Thyroid gland (tissue), 4 donors: ENCODE data around the gene SLC37A1. TPM values are rescaled to one million over a fixed set of nuclear protein-coding genes. Genes with fewer than 3 reads are reported as not detected.

ENCODE experiments used
- DNase-seq, 2 donors: peaks; one replicate each; pipeline ENCODE4 v3.0.0-alpha.2; 2019
- H3K27ac ChIP-seq, 3 donors: fragments of 200-600 bp; sonication (generic); 1 replicate in 2 of 3; 2 replicates in 1 of 3; pipeline ENCODE4 v1.5.1; 2016 to 2019; ENCODE audit warnings: mild to moderate bottlenecking in 1 of 3, moderate library complexity in 1 of 3
- H3K27me3 ChIP-seq: fragments of 200-600 bp; sonication (generic); one replicate; pipeline ENCODE4 v1.5.1; 2019
- H3K36me3 ChIP-seq, 2 donors: fragments of 200-600 bp; sonication (generic); one replicate each; pipeline ENCODE4 v1.5.1; 2016 to 2019
- H3K4me1 ChIP-seq, 2 donors: fragments of 200-600 bp; sonication (generic); one replicate each; pipeline ENCODE4 v1.5.1; 2017 to 2019
- H3K4me3 ChIP-seq, 3 donors: fragments of 200-600 bp; sonication (generic); replicated peaks in 1 of 3; 1 replicate in 2 of 3; 2 replicates in 1 of 3; pipeline ENCODE4 v1.5.1; 2016; ENCODE audit warnings: mild to moderate bottlenecking in 1 of 3
- H3K9me3 ChIP-seq: fragments of 200-600 bp; sonication (generic); one replicate; pipeline ENCODE4 v1.5.1; 2017
- POLR2A ChIP-seq, 2 donors: fragments of 450-650 bp; IDR thresholded peaks; one replicate each; pipeline ENCODE4 v1.6.1; 2017; ENCODE audit warnings: antibody characterized with exemption in 2 of 2, mild to moderate bottlenecking in 2 of 2, moderate library complexity in 1 of 2
- WGBS, 2 donors: methylation state at CpG; one replicate each; pipeline ENCODE4 v1.1.5; 2017; 5-methylcytosine and 5-hydroxymethylcytosine counted together
- intact Hi-C: fragments of 100-400 bp; cut with DNase I; formaldehyde crosslinking; loops from one replicate; pipeline ENCODE4 v1.15.1; 2023
- total RNA-seq, 4 donors: library from RNA; depleted of rRNA; stranded (reverse); fragments of >200 nt; gene quantifications; one replicate each; pipeline ENCODE4 v1.2.3, GENCODE V29; 2016
- TF ChIP-seq, protein P1 (sequence below), 6 experiments: fragments of 200-600 bp in 3 of 6; fragments of 450-650 bp in 3 of 6; sonication (generic) in 3 of 6; IDR thresholded peaks; one replicate each; pipeline ENCODE4 v1.5.1; 2016 to 2019; ENCODE audit warnings: antibody characterized with exemption in 6 of 6, mild to moderate bottlenecking in 2 of 6, inconsistent platforms in 1 of 6, moderate library complexity in 1 of 6

Gene SLC37A1
- total RNA-seq, 4 donors from 2014 or later = 26.1 to 37.9 (median 34.9) TPM

DNA sequence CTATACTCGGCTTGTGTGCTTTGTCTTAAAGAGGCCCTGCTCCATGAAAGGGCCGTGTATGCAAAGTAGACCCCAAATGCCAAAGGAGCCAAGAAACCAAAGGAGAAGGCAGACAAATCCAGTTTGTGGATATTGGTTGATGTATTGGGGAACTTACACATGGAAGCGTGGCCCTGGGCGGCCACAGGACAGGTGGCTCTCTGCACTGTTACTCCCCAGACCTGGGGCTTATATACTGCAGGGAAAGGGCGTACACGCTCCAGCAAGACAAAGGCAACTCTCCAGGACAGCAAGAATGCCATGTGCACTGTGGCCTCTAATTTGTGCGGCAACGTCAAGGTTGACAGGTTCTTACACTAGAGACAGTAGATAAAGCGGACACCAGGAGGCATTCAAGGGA, 42.4 kb upstream of the SLC37A1 start:
- no peak for DNase-seq
- Histone ChIP-seq H3K27ac (no peak overlapping the region), H3K36me3 (no peaks in the 10 kb centered on the region), H3K9me3 (no peaks in the 10 kb centered on the region), H3K4me3 (no peak overlapping the region), H3K4me1 (peaks cover 4 to 6% of the 10 kb centered on the region in 2 donors), H3K27me3 (no peaks in the 10 kb centered on the region)
- WGBS, 2 donors = 92 to 96% methylated on average over 9 of the region's 9 CpGs
- intact Hi-C loops = no loop called here
- TF ChIP-seq POLR2A (IDR thresholded peaks at IDR 0.05) = no peak
- TF ChIP-seq, protein P1, sequence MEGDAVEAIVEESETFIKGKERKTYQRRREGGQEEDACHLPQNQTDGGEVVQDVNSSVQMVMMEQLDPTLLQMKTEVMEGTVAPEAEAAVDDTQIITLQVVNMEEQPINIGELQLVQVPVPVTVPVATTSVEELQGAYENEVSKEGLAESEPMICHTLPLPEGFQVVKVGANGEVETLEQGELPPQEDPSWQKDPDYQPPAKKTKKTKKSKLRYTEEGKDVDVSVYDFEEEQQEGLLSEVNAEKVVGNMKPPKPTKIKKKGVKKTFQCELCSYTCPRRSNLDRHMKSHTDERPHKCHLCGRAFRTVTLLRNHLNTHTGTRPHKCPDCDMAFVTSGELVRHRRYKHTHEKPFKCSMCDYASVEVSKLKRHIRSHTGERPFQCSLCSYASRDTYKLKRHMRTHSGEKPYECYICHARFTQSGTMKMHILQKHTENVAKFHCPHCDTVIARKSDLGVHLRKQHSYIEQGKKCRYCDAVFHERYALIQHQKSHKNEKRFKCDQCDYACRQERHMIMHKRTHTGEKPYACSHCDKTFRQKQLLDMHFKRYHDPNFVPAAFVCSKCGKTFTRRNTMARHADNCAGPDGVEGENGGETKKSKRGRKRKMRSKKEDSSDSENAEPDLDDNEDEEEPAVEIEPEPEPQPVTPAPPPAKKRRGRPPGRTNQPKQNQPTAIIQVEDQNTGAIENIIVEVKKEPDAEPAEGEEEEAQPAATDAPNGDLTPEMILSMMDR (IDR thresholded peaks at IDR 0.05) = no peak

DNA sequence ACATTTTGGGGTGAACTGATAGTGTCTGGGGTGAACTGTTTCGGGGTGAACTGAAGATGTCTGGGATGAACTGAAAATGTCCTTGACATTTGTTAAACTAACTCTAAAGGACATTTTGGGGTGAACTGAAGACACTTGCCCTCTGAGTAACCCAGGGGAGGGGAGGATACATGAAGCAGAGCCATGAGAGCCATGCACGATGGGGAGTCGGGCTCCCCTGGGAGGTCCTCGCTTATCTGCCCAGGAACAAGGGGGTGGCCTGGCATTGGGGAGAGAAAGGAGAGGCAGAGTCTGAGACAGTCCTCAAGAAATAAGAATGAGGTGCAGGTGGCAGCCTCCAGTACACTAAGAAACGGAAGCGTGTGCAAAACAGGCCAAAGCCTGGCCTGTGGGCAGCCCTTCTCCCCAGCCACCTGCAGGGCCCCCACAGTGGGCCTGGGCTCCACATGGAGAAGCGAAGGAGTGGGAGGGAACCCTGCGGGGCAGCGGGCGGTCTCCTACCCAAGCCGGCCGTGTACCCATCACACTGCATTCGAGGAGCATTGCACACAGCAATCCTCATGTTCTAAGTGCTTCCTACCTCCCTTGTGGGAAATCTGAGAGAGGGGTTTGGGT, 41.8 kb upstream of the SLC37A1 start:
- no peak overlapping the region for H3K4me3 ChIP-seq
- H3K27me3 ChIP-seq = no peaks in the 10 kb centered on the region
- intact Hi-C loops = no loop called here
- no peaks in the 10 kb centered on the region for H3K36me3 ChIP-seq
- H3K27ac ChIP-seq = no peak overlapping the region
- 90 to 92% methylated on average over 13 of the region's 13 CpGs for WGBS, 2 donors
- DNase-seq = no peak
- no peak for TF ChIP-seq POLR2A (IDR thresholded peaks at IDR 0.05)
- TF ChIP-seq, protein P1 (IDR thresholded peaks at IDR 0.05) = no peak
- H3K4me1 ChIP-seq = peaks cover 4 to 6% of the 10 kb centered on the region in 2 donors
- H3K9me3 ChIP-seq = no peaks in the 10 kb centered on the region

DNA sequence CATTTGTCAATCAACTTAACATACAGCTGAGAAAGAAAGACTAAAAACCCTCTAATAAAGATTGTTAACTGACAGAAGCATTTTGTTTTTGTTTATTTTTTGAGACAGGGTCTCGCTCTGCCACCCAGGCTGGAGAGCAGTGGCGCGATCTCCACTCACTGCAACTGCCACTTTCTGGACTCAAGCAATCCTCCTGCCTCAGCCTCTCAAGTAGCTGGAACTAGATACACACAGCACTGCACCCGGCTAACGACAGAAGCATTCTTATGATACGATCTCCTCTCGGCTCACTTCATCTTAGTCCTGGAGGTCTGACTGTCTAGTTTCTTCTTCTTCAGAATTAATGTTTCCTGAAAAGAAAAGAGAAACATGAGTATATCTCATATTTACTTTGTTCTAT, 41.1 kb upstream of the SLC37A1 start:
- Histone ChIP-seq H3K4me1 (peaks cover 2 to 3% of the 10 kb centered on the region in 2 donors), H3K27me3 (no peaks in the 10 kb centered on the region), H3K4me3 (no peak overlapping the region), H3K27ac (no peak overlapping the region), H3K36me3 (no peaks in the 10 kb centered on the region), H3K9me3 (no peaks in the 10 kb centered on the region)
- 74 to 80% methylated on average over 7 of the region's 7 CpGs for WGBS, 2 donors
- TF ChIP-seq, protein P1 (IDR thresholded peaks at IDR 0.05) = no peak
- no peak for TF ChIP-seq POLR2A (IDR thresholded peaks at IDR 0.05)
- DNase-seq = no peak
- intact Hi-C loops = no loop called here

DNA sequence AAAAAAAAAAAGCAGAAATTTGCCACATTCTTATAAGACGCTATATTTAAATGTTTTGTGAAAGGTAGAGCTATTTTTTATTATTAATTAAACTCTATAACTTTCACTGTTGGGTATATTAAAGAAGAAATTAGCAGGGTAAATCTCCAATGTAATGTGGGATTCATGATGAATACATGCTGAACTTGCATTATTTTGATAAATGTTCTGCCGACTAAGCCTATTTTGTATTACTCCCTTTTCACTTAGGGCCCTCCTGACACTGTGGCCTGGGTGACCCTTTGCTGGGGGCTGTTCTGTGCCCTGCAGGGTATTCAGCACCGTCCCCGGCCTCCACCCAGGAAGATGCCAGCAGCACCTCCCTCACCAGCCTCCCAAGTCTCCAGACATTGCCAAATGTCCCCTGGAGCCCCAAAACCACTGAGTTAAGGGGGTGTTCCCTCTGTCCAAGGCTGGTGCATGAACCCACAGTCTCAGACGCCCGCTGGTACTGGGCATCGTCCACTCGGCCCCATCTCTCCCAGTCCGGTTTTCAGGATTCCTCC, 40.1 kb upstream of the SLC37A1 start:
- H3K27me3 ChIP-seq = no peaks in the 10 kb centered on the region
- 94 to 95% methylated on average over 9 of the region's 9 CpGs for WGBS, 2 donors
- no peaks in the 10 kb centered on the region for H3K9me3 ChIP-seq
- H3K4me3 ChIP-seq = no peak overlapping the region
- no peak for DNase-seq
- no peak overlapping the region for H3K27ac ChIP-seq
- TF ChIP-seq, protein P1 (IDR thresholded peaks at IDR 0.05) = no peak
- TF ChIP-seq POLR2A (IDR thresholded peaks at IDR 0.05) = no peak
- H3K4me1 ChIP-seq = no peaks in the 10 kb centered on the region
- intact Hi-C loops = no loop called here
- no peaks in the 10 kb centered on the region for H3K36me3 ChIP-seq

DNA sequence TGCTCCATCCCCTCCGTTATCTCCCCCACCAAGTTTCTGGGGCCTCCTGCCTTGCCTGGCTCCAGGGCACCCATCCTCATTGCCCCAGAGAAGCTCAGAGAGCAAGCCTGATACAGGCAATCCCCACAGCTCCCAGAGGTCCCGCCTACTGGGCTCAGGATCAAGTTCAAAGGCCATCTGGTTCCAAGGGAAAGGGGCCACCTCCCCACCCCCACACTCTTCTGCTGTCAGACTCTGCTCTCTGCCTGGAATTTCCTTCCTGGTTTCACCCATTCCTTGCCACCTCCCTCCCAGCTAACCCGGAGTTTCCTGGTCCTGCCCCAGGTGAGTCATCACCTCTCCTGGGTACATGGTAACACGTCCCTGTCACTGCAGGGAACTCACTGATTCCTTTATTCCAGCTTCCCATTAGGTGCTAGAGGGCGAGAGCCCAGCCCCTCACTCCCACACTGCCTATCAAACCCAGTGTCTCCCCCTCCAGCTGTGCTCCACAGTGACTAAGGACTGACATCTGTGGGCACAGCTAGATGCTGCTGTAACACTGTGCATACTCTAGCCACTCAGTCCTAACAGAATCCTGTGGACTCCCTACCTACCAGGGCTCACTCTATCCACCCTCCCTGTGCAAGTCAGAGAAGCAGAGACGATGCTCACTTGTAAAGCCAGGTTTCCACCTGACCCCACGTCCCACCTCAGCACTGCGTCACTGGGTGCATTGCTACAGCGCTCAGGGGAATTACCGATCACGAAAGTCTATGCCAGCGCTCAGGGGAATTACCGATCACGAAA, 39.4 kb upstream of the SLC37A1 start:
- Histone ChIP-seq H3K4me1 (no peaks in the 10 kb centered on the region), H3K4me3 (no peak overlapping the region), H3K36me3 (no peaks in the 10 kb centered on the region), H3K27ac (no peak overlapping the region), H3K9me3 (no peaks in the 10 kb centered on the region), H3K27me3 (no peaks in the 10 kb centered on the region)
- no peak for TF ChIP-seq POLR2A (IDR thresholded peaks at IDR 0.05)
- TF ChIP-seq, protein P1 (IDR thresholded peaks at IDR 0.05) = no peak
- DNase-seq = no peak
- WGBS, 2 donors = 78 to 83% methylated on average over 14 of the region's 14 CpGs
- intact Hi-C loops = no loop called here
